ENCODE results near the gene BABAM1.

- TF ChIP-seq CTCF (IDR thresholded peaks at IDR 0.05) (no peak), POLR2A (IDR thresholded peaks at IDR 0.05) (no peak), POLR2AphosphoS5 (IDR thresholded peaks at IDR 0.05) (no peak)
Measured at GRCh38 chr19:17234911-17235299, 32.3 kb upstream of the BABAM1 start.

Data from upper lobe of left lung (tissue), 4 donors.